22Rv1 (cell line): ENCODE measurements around the gene STX18.

ENCODE experiments used
- H3K27ac ChIP-seq: fragments of 450-650 bp; 2 replicates; pipeline ENCODE4 v1.5.1; 2017
- ZFX ChIP-seq: fragments of 450-650 bp; IDR thresholded peaks from 2 replicates; pipeline ENCODE4 v1.6.1; 2017; ENCODE audit warnings: antibody characterized with exemption, borderline replicate concordance
- TF ChIP-seq, protein P1 (sequence below): fragments of 450-650 bp; IDR thresholded peaks from 2 replicates; pipeline ENCODE4 v1.5.1; 2017; ENCODE audit warnings: mild to moderate bottlenecking

Gene STX18

DNA sequence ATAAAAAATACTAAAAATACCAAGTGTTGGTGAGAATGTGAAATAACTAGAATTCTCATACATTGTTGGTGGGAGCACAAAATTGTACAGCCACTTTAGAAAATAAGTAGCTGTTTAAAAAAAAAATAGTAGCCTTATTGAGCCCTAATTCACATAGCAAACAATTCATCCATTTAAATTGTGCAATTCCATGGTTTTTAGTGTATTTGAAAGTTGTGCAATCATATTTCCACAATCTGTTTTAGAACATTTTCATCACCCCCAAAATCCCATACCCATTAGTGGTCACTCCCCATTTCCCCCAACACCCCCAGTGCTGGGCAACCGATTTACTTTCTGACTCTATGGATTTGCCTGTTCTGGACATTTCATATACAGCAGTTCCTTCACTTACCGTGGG, 37.1 kb downstream of the STX18 start:
- TF ChIP-seq ZFX = no peak
- TF ChIP-seq, protein P1, sequence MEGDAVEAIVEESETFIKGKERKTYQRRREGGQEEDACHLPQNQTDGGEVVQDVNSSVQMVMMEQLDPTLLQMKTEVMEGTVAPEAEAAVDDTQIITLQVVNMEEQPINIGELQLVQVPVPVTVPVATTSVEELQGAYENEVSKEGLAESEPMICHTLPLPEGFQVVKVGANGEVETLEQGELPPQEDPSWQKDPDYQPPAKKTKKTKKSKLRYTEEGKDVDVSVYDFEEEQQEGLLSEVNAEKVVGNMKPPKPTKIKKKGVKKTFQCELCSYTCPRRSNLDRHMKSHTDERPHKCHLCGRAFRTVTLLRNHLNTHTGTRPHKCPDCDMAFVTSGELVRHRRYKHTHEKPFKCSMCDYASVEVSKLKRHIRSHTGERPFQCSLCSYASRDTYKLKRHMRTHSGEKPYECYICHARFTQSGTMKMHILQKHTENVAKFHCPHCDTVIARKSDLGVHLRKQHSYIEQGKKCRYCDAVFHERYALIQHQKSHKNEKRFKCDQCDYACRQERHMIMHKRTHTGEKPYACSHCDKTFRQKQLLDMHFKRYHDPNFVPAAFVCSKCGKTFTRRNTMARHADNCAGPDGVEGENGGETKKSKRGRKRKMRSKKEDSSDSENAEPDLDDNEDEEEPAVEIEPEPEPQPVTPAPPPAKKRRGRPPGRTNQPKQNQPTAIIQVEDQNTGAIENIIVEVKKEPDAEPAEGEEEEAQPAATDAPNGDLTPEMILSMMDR = no peak
- H3K27ac ChIP-seq = no peak overlapping the region

DNA sequence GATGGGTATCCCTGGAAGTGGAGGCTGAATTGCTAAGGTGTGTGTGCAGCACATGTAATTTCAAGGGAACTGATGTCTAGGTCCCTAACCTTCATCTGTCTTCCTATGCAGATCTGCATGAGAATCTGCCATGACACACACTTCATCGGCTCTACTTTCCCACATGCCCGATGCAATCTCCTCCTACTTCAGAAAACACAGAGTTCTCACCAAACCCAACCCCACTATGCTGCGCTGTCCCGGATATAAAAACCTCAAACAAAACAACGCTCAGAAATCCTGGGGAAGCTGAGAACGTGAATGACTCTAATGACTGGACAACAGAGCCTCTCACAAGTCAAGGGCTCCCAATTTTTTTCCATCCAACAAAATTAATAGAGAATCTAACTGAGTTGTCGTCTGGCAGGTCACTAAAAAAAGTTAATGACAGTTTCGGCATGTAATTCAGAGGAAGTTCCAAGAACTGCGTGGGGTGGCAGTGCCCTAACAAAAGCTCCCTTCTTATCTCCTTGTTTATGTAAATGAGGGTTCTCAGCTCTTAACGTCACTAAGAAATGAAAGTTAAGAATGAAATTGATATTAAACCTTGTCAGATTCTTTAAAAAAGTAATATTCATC, 39.0 kb downstream of the STX18 start:
- TF ChIP-seq, protein P1 = no peak
- TF ChIP-seq ZFX = no peak

DNA sequence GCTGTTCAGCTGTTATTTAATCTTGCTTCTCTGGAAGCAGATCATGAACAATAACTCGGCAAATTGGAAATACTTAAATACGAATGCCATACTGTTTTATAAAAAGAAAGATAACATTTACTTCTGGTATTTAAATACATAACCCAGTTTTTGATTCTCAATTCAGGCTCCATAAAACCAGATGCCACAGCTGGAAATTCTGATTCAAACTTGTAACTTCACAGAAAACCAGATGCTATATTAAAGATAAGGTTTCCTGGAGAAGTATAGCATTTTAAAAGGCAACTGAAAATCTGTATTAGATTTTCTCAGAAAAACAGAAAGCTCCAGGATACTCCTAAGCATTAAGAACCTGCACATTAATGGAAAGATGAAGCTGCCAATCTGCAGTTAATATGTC, 40.2 kb downstream of the STX18 start:
- no peak for TF ChIP-seq ZFX
- TF ChIP-seq, protein P1 = no peak
- H3K27ac ChIP-seq = no peak overlapping the region

More for the DNA sequence above, 39.0 kb downstream of the STX18 start:
- no peak overlapping the region for H3K27ac ChIP-seq

DNA sequence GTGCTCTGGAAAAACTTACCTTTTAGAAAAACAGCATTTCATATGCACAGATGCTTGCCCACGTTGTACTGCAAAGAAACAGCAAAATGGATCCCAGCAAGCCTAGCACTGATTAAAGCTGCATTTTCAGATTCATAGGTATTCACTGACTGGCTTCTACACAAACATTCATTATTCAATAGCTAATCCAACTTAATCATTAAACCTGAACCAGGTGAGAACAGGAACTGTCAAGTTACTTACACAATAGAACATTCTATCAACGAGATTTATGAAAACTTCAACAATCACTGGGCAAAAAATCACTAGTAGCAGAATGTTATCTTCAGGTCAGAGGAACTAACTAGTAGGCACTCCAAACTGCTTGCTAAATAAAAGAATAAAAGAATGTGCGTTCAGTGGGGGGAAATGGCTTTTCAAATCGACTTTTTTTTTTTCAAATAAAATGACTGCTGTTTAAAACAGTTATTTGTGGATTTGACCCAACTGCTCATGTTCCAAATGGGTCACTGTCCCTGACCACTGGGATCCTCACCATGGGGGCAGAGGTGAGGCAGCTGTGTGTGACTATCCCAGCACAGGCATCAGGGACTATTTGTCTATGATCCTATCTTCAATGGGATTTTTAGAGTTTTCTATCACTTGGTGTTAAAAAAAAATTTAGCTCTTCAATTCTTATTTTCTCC, 42.3 kb downstream of the STX18 start:
- TF ChIP-seq, protein P1 = no peak
- no peak for TF ChIP-seq ZFX
- H3K27ac ChIP-seq = no peak overlapping the region

DNA sequence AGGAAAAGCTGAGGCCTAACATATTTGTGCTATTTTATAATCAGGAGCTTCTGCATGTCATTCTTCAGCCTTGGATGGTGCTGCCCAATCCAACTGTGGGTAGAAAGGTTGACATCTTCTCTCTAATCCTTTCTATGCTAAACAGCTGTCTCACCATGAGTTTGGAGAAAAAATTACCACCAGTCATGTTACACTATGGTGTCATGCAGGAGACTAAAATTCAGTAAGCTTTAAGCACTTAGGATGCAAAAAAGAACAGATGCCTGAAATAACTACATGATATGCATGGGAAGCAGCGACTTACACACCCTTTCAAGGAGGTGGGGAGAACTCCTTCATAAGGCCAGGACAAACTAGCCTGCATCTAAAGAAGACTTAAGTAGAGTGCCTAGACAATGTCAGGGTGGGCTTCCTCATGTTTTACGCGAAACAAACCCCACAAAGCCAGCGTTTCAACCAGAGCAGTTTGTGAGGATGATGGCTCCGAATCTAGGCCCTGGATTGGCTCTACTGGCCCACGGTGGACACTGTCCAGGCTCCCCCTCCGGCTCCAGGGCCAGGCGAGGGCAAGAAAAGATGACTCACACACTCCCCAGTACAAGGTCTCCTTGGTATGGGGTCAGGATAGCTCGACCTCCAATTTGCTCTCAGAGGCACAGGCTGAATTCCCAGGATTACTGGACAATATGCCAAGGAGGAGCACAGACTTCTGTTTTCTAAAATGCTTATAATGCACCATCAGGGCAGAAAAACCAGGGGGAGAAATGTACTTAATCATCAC, 45.1 kb downstream of the STX18 start:
- H3K27ac ChIP-seq = no peak overlapping the region
- TF ChIP-seq, protein P1 = no peak
- TF ChIP-seq ZFX = no peak

DNA sequence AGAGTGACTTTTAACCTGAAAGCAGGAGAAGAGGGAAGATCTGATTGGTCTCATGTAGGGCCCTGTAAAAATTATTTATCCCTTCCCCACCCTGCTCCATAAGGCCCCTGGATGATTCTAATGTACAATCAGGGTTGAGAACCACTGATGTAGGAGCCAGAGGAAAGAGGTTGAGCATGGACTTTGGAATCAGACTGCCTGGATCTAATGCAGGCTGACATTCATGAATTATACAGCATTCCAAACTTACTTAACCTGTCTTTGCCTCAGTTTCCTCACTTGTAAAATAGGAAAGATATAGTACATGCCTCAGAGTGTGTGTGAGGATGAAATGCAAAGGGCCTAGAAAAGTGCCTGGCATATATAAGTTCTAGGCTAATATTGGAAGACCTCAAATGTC, 47.0 kb downstream of the STX18 start:
- TF ChIP-seq, protein P1 = no peak
- no peak for TF ChIP-seq ZFX

More for the DNA sequence above, 47.0 kb downstream of the STX18 start:
- H3K27ac ChIP-seq = no peak overlapping the region
